NCI-H1092 treated with DMSO at 0.1 percent for 48 hours (cell line): ENCODE data around the gene LEMD2.

Source experiments
- DNase-seq: peaks from one replicate; lab custom pipeline; 2025; lab: John Stamatoyannopoulos, UW

The LEMD2 gene

GRCh38 chr6:33756211-33756954, 32.5 kb downstream of the LEMD2 start:
- no peak for DNase-seq

GRCh38 chr6:33755070-33755869, 33.7 kb downstream of the LEMD2 start:
- DNase-seq = peak; percentile 48

GRCh38 chr6:33754222-33754621, 34.7 kb downstream of the LEMD2 start:
- no peak for DNase-seq

GRCh38 chr6:33752646-33753015, 36.3 kb downstream of the LEMD2 start:
- DNase-seq = no peak

GRCh38 chr6:33751771-33752645, 36.9 kb downstream of the LEMD2 start:
- DNase-seq = no peak

GRCh38 chr6:33750244-33750991, 38.5 kb downstream of the LEMD2 start:
- DNase-seq = no peak

- DNase-seq = no peak
Observed at GRCh38 chr6:33749401-33749800, 39.5 kb downstream of the LEMD2 start.

- DNase-seq = no peak
Observed at GRCh38 chr6:33748841-33749240, 40.1 kb downstream of the LEMD2 start.

- DNase-seq = no peak
Observed at GRCh38 chr6:33747823-33748222, 41.1 kb downstream of the LEMD2 start.

- DNase-seq = no peak
Observed at GRCh38 chr6:33746651-33747100, 42.3 kb downstream of the LEMD2 start, which contains the start of gene IP6K3. Gene IP6K3 (minus strand): TSS chr6:33746905. CDS start chr6:33735476, 11,429 bp downstream.

- DNase-seq = no peak
Observed at GRCh38 chr6:33746036-33746600, 42.8 kb downstream of the LEMD2 start.

GRCh38 chr6:33745548-33745947, 43.4 kb downstream of the LEMD2 start:
- DNase-seq = no peak

- peak; percentile 46 for DNase-seq
Observed at GRCh38 chr6:33744895-33745546, 43.9 kb downstream of the LEMD2 start.

- DNase-seq = peak; percentile 82
Observed at GRCh38 chr6:33744001-33744848, 44.7 kb downstream of the LEMD2 start.

GRCh38 chr6:33742837-33743236, 46.1 kb downstream of the LEMD2 start:
- DNase-seq = peak; percentile 72

GRCh38 chr6:33742092-33742491, 46.8 kb downstream of the LEMD2 start:
- no peak for DNase-seq

GRCh38 chr6:33740794-33741193, 48.1 kb downstream of the LEMD2 start:
- no peak for DNase-seq

GRCh38 chr6:33740204-33740608, 48.7 kb downstream of the LEMD2 start:
- no peak for DNase-seq

GRCh38 chr6:33739571-33739970, 49.4 kb downstream of the LEMD2 start:
- DNase-seq = no peak

GRCh38 chr6:33738879-33739278, 50.1 kb downstream of the LEMD2 start:
- no peak for DNase-seq
